ENCODE results near the gene EPAS1.

Gene EPAS1

GRCh38 chr2:46339676-46340459, 42.7 kb downstream of the EPAS1 start:
- DNase-seq (ENCODE audit: low spot score), result peak; percentile 62

DNA sequence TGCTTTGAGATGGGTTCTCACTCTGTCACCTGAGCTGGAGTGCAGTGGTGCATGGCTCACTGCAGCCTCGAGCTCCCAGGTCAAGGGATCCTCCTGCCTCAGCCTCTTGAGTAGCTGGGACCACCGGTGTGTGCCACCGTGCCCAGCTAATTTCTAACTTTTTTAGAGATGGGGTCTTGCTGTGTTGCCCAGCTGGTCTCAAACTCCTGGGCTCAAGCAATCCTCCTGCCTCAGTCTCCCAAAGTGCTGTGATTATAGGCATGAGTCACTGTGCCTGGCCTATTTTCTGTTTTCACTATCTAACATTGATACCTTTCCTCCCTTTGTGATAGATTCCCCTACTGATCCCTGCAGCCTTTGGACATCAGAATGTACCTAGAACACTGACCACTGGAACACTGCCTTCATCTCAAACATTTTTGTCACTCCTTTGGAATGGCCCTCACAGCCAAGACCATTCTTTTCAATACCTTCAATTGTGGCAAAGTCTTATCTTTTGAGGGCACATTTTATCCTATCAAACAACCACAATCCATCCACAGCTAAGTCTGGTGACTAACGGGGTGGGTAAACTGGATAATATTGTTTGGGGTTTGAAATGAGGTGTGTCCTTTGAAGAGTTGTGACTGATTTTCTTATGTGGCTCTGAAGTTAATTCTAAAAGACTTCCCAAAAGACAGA, 43.7 kb downstream of the EPAS1 start:
- no peak for DNase-seq (ENCODE audit: low spot score)

DNA sequence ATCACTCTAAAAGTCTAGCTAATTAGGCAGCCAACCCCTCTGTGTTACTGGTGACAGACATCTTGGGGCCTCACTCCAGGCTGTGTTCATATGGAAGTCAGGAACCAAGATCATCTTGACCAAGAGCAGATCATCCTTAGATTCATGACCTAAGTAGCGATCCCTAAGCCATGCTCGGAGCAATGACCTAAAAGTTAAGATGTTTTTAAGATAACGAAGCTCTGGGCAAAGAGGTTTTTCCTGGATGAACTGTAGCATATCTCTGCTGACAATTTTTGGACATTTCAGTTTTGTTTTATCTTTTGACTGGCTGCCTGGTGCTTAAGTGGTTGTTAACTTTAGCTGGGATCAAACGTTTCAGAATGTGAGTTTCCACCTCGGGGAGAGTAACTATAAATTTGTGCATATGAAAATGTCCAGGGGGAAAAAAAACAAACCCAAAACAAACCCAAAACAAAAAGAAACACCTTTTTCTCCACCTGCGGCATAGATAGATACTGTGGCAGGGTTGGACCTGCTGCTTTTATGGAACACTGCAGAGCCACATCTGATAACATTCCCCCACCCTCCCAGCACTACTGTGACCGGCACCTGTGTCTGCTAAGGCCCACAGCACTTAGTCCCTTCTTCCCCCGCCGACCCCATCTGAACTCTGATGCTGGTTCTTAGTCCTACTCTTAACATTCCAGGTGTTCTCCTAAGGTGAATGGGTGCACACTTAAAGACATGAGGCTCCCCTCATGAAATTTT, 45.5 kb downstream of the EPAS1 start:
- no peak for DNase-seq (ENCODE audit: low spot score)

- DNase-seq (ENCODE audit: low spot score), result no peak
Observed at GRCh38 chr2:46344706-46345105, 47.5 kb downstream of the EPAS1 start.

DNA sequence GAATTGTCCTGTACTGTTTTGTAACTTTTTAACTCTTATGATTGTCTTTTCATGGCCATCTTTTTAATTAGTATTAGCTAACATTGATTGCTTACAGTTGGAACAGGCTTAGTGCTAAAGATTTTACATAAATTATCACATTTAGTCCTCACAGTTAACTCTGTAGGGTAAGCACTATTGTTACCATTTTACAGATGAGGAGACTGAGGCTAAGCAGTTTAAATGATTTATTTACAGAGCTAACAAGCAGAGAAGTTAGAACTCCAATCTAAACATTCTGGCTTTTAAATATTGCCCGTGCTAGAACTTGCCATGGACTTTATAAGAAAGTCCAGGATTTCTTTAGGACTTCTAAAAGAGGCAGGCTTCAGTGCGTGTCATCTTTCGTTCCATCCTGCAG, 48.6 kb downstream of the EPAS1 start:
- DNase-seq (ENCODE audit: low spot score), result no peak

DNA sequence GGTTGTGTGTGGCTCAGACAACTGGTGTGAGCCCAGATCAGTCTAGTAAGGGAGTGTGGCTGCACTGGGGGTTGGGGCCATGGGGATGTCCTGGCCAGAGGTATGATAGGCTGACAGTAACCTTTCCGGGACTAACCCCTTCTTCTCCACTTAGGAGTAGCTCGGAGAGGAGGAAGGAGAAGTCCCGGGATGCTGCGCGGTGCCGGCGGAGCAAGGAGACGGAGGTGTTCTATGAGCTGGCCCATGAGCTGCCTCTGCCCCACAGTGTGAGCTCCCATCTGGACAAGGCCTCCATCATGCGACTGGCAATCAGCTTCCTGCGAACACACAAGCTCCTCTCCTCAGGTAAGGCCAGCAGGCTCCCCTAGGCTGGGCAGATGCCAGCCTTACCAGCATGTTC, 49.5 kb downstream of the EPAS1 start:
- no peak for DNase-seq (ENCODE audit: low spot score)

DNA sequence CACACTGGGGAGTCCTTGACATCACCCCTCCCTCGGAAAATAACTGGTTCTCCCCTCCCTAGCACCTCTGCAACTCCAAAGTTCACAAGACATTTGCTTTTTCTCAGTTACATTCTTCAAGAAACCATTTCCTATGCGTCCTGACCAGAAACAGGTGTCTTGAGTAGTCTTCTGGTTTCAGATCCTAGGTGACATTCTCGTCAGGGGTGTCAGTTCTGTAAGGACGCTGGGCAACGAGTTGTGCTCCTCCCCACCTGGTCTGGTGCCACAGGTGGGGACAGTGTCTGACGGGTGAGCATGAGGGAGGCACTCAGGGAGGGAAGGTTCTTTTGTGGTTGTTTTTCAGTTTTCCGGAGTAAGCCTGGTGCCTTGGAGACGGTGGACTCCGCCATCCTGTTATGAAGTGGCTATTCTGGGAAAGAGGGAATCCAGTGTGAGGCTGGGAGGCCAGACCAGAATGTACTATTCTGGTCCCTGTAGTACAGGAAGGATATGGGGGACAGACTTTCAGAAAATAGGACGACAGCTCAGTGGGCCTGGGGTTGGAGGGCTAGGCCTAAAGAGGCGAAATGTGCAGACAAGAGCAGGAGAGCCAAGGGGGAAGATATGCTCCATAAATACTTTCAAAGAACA, 50.6 kb downstream of the EPAS1 start:
- no peak for DNase-seq (ENCODE audit: low spot score)

- no peak for DNase-seq (ENCODE audit: low spot score)
Observed at GRCh38 chr2:46349115-46349547, 51.9 kb downstream of the EPAS1 start.

DNA sequence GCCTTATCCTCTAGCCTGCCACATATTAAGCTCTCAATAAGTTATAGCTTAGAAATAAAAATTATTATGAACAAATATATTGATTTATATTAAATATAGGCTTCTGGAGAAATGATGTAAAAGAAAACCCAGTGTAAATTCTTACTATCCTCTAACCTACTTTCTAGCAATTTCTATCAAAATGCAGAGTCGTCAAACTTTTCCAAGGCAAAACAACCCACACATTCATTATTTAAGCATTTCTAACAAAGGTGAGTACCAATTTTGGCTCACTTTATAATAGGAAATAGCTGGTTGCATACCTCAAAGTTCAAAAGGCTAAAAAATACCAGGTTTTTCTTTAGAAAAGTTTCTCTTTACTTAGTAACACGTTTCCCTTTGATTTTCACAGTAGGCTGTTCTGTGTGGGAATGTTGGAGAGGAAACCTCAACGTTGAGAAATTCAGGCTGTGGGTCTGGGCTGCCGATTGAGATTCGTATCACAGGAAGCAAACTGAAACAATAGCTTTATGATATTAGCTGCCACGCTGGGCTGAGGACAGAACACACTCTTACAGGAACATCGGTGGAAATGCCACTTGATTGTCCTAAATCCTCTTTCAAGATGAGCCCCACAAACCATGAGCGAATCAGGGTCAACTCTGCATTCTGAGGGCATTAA, 53.0 kb downstream of the EPAS1 start:
- no peak for DNase-seq (ENCODE audit: low spot score)

DNA sequence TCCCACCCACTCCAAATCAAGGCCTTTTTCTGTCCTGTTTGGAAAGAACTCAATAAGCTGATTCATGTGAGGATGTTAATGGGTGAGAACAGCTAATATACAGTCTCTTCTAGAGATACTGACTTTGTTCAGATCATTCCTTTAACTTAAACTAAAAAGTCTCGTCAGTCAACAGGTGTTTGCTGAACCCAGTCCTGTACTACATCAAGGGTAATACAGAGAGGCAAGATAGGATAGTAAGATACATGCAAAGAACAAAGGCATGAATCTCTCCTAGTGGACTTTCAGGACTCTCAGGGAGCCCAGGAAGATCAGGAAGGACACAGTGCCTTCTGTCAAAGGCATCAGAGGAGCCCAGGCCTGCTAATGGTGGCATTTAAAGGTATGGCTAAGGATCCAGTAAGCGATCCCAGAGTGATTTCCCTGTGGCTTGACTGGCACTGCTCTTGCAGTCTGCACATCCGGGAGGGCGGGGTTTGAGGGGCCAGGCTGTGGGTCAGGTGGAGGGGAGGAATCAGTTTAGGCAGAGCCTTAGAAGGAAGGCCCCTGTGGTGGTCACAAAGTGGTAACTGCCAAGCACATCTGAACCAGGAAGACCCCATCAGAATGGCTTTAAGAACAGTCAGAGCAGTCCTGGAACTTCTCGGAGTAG, 54.0 kb downstream of the EPAS1 start:
- no peak for DNase-seq (ENCODE audit: low spot score)

- DNase-seq (ENCODE audit: low spot score), result no peak
Observed at GRCh38 chr2:46351750-46352138, 54.5 kb downstream of the EPAS1 start.

DNA sequence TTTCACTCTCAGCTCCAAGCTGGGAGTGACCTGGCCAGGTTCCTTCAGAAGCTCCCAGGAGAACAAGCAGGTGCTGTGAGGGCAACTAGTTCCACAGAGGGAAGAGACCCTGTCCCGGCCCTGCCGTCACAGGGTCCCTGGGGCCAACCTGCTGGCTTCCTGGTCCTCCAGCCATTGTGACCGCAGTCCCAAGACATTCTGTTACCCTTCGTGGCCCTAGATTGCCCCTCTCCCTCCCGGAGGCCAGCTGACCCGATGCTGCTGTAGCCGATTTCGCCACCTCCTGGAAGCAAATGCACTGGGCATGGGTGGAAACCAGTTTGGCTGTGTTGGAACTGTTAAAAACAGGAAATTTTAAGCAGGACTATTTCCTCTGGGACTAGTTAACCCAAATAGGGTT, 55.4 kb downstream of the EPAS1 start:
- DNase-seq (ENCODE audit: low spot score), result no peak

DNA sequence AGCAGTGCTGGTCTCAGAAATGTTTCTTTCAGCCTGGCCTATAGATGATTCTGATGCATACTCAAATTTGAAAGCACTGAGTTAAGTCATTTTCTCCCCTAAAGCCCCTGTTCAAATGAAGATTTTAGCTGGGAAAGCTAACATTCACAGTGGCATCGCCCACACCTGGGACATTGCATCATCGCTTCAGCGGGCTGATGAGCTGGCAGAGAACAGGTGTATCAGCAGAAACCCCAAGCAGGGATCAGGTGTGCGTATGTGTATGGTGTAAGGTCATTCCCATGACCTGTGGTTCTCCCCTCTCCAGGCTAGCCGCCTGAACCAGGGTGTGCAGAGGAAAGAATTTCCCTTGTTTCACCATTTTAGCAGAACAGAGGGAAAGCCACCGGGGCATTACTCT, 56.3 kb downstream of the EPAS1 start:
- DNase-seq (ENCODE audit: low spot score), result no peak

DNA sequence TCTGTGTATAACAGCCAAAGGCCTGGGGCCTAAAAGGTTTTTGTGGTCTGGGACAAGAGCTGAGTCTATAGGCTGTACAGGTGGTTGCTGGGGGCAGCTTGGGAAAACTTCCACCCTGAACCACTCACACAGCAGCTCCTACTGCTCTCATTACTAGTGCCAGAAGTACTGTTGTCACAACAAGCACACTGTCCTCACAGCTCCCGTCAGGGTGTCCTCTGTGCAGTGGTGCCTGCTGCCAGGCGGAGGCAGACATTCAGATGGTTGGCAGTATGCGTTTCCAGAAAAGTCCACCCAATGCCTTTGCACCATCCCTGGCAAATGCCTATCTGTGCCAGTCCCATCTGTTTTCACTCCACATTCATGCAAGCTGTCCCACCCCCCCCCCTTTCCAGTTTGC, 58.5 kb downstream of the EPAS1 start:
- no peak for DNase-seq (ENCODE audit: low spot score)

DNA sequence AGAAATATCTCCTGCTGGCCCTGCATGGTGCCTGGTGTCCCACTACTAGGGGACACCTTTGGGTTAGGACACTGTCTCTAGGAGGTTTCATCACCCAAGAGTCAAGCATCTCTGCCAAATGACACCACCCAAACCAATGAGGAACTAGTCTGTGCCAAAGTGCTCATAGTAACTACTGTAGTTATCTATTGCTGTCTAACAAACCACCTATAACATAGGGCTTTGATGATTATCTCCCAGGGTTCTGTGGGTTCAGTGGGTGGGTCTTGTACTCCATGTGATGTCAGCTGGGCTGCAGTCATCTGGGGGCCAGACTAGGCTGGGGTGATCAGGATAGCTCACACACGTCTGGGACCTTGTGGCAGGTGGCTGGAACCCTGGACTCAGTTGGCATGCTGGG, 59.8 kb downstream of the EPAS1 start:
- DNase-seq (ENCODE audit: low spot score), result no peak

GRCh38 chr2:46358713-46359112, 61.5 kb downstream of the EPAS1 start:
- DNase-seq (ENCODE audit: low spot score), result no peak

DNA sequence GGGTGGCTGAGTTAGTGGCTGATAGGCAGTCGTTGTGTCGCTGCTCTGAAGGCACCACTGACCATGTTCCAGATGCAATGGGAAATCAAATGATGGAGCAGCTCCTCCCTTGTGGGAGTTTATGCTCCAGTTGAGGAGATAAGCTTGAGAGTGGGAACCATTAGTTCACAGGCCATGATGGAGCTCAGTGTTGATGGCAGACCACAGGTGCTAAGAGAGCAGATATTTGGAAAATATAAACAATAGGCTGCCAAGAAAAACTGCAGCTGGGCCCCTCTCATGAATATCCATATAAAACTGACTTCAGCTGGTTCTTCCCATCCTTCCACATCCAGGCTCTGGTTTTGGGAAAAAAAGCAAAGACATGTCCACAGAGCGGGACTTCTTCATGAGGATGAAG, 63.1 kb downstream of the EPAS1 start:
- no peak for DNase-seq (ENCODE audit: low spot score)

GRCh38 chr2:46361920-46362666, 64.9 kb downstream of the EPAS1 start:
- DNase-seq (ENCODE audit: low spot score), result no peak

DNA sequence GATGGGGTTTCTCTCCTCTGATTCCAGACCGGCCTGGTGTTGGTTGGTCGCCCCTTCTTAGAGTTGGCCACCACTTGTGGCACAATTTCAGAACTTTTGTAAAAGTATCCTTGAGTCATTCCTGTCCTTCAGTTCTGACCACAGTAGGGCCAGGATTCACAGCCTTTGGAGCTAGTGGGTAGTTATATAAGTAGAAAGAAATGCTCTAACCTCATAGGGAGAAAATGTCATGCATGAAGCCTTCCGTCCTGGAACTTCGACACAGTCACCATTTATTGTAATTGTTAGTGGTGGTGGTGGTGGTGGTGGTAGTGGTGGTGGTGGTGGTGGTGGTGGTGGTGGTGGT, 65.4 kb downstream of the EPAS1 start:
- DNase-seq (ENCODE audit: low spot score), result no peak

- peak; percentile 38 for DNase-seq (ENCODE audit: low spot score)
Observed at GRCh38 chr2:46363535-46364170, 66.4 kb downstream of the EPAS1 start.
